H9 (cell line): ENCODE data around the gene TTC14. TPM values are rescaled to one million over a fixed set of nuclear protein-coding genes. Genes with fewer than 3 reads are reported as not detected.

ENCODE experiments used
- DNase-seq: peaks from one replicate; pipeline ENCODE4 v3.0.0-alpha.2; 2017
- H2AFZ ChIP-seq: one replicate; pipeline ENCODE4 v1.6.1; 2013; ENCODE audit warnings: mild to moderate bottlenecking, low read length, control low read depth, moderate library complexity
- H2AK5ac ChIP-seq: 2 replicates; pipeline ENCODE4 v1.6.1; 2013; ENCODE audit warnings: low read length, control low read depth, mixed read lengths; ENCODE audit not compliant: insufficient read length
- H2BK120ac ChIP-seq: one replicate; pipeline ENCODE4 v1.6.1; 2013; ENCODE audit warnings: low read depth, mild to moderate bottlenecking, low read length, control low read depth, inconsistent platforms; ENCODE audit not compliant: poor library complexity, severe bottlenecking
- H2BK12ac ChIP-seq: 2 replicates; pipeline ENCODE4 v1.6.1; 2013; ENCODE audit warnings: low read length, control low read depth, mixed read lengths, low read depth; ENCODE audit not compliant: insufficient read length
- H2BK15ac ChIP-seq: 2 replicates; pipeline ENCODE4 v1.6.1; 2013; ENCODE audit warnings: low read depth, low read length, control low read depth
- H2BK20ac ChIP-seq: one replicate; pipeline ENCODE4 v1.6.1; 2013; ENCODE audit warnings: low read depth, mild to moderate bottlenecking, low read length, control low read depth, inconsistent platforms; ENCODE audit not compliant: poor library complexity, severe bottlenecking
- H2BK5ac ChIP-seq: 2 replicates; pipeline ENCODE4 v1.6.1; 2013; ENCODE audit warnings: low read length, control low read depth, mixed read lengths; ENCODE audit not compliant: insufficient read length
- H3K14ac ChIP-seq: 2 replicates; pipeline ENCODE4 v1.6.1; 2013; ENCODE audit warnings: low read length, control low read depth; ENCODE audit not compliant: insufficient read depth
- H3K18ac ChIP-seq: 2 replicates; pipeline ENCODE4 v1.6.1; 2013; ENCODE audit warnings: low read depth, mild to moderate bottlenecking, mixed read lengths, low read length, control low read depth; ENCODE audit not compliant: insufficient read length
- H3K23ac ChIP-seq: 2 replicates; pipeline ENCODE4 v1.6.1; 2013; ENCODE audit warnings: low read length, control low read depth, mixed read lengths, low read depth; ENCODE audit not compliant: insufficient read length
- H3K23me2 ChIP-seq: 2 replicates; pipeline ENCODE4 v1.6.1; 2013; ENCODE audit warnings: low read depth, mild to moderate bottlenecking, mixed read lengths, low read length, control low read depth; ENCODE audit not compliant: insufficient read length, poor library complexity, severe bottlenecking
- H3K27ac ChIP-seq: 2 replicates; pipeline ENCODE4 v1.5.1; 2013; ENCODE audit warnings: low read length, control low read depth, mixed read lengths, low read depth; ENCODE audit not compliant: insufficient read length
- H3K27me3 ChIP-seq: 2 replicates; pipeline ENCODE4 v1.6.1; 2013; ENCODE audit warnings: low read length, control low read depth, inconsistent platforms; ENCODE audit not compliant: insufficient read depth
- H3K4ac ChIP-seq: 2 replicates; pipeline ENCODE4 v1.6.1; 2013; ENCODE audit warnings: low read depth, mild to moderate bottlenecking, control low read depth, inconsistent platforms, low read length, moderate library complexity
- H3K4me1 ChIP-seq: 2 replicates; pipeline ENCODE4 v1.6.1; 2013; ENCODE audit warnings: low read length, control low read depth, inconsistent platforms; ENCODE audit not compliant: insufficient read depth
- H3K4me2 ChIP-seq: 2 replicates; pipeline ENCODE4 v1.6.1; 2013; ENCODE audit warnings: low read length, control low read depth, mixed read lengths; ENCODE audit not compliant: insufficient read length, insufficient read depth
- H3K56ac ChIP-seq: 2 replicates; pipeline ENCODE4 v1.6.1; 2013; ENCODE audit warnings: low read depth, mild to moderate bottlenecking, mixed read lengths, low read length, control low read depth; ENCODE audit not compliant: insufficient read length
- H3K79me1 ChIP-seq: 2 replicates; pipeline ENCODE4 v1.6.1; 2013; ENCODE audit warnings: low read depth, mild to moderate bottlenecking, moderate library complexity, low read length, control low read depth, inconsistent platforms; ENCODE audit not compliant: insufficient read depth, poor library complexity, severe bottlenecking
- H3K79me2 ChIP-seq: 2 replicates; pipeline ENCODE4 v1.6.1; 2013; ENCODE audit warnings: low read length, control low read depth, inconsistent platforms; ENCODE audit not compliant: insufficient read depth
- H3K9ac ChIP-seq: 2 replicates; pipeline ENCODE4 v1.6.1; 2013; ENCODE audit warnings: low read length, control low read depth, mixed read lengths; ENCODE audit not compliant: insufficient read length; ENCODE audit errors: extremely low read depth
- H3K9me3 ChIP-seq: one replicate; pipeline ENCODE4 v1.6.1; 2013; ENCODE audit warnings: low read depth, low read length, inconsistent platforms; ENCODE audit not compliant: control insufficient read depth
- H3T11ph ChIP-seq: one replicate; pipeline ENCODE4 v1.6.1; 2013; ENCODE audit warnings: mild to moderate bottlenecking, low read length, control low read depth, inconsistent platforms
- H4K20me1 ChIP-seq: one replicate; pipeline ENCODE4 v1.6.1; 2013; ENCODE audit not compliant: control insufficient read depth, insufficient read length, insufficient read depth
- H4K5ac ChIP-seq: 2 replicates; pipeline ENCODE4 v1.6.1; 2013; ENCODE audit warnings: low read depth, mild to moderate bottlenecking, mixed read lengths, low read length, control low read depth; ENCODE audit not compliant: insufficient read length
- H4K8ac ChIP-seq: replicated peaks from 2 replicates; pipeline ENCODE4 v1.6.1; 2013; ENCODE audit warnings: low read length, control low read depth, mixed read lengths, low read depth; ENCODE audit not compliant: insufficient read length
- H4K91ac ChIP-seq: 2 replicates; pipeline ENCODE4 v1.6.1; 2013; ENCODE audit warnings: low read depth, mild to moderate bottlenecking, moderate library complexity, mixed read lengths, low read length, control low read depth; ENCODE audit not compliant: insufficient read length
- H3K27ac Mint-ChIP-seq, 3 experiments: 2 replicates in 2 of 3; 3 replicates in 1 of 3; pipeline ENCODE4 v1.8.0; 2020 to 2021; ENCODE audit warnings: mixed read lengths in 3 of 3, mild to moderate bottlenecking in 1 of 3, moderate library complexity in 1 of 3
- H3K27me3 Mint-ChIP-seq: 2 replicates; pipeline ENCODE4 v1.8.0; 2021; ENCODE audit warnings: low read depth, mild to moderate bottlenecking, moderate library complexity, mixed read lengths
- H3K36me3 Mint-ChIP-seq, 3 experiments: 2 replicates in 2 of 3; 3 replicates in 1 of 3; pipeline ENCODE4 v1.8.0; 2020 to 2021; ENCODE audit warnings: low read depth in 3 of 3, mixed read lengths in 3 of 3; ENCODE audit not compliant: insufficient read depth in 1 of 3
- H3K4me1 Mint-ChIP-seq, 2 experiments: 2 replicates each; pipeline ENCODE4 v1.8.0; 2020; ENCODE audit warnings: mixed read lengths in 2 of 2
- H3K4me3 Mint-ChIP-seq, 2 experiments: 2 replicates in 1 of 2; 3 replicates in 1 of 2; pipeline ENCODE4 v1.8.0; 2020 to 2021; ENCODE audit warnings: mild to moderate bottlenecking in 2 of 2, mixed read lengths in 2 of 2, moderate library complexity in 1 of 2
- H3K9me3 Mint-ChIP-seq, 2 experiments: 2 replicates in 1 of 2; 3 replicates in 1 of 2; pipeline ENCODE4 v1.8.0; 2020; ENCODE audit warnings: mild to moderate bottlenecking in 2 of 2, mixed read lengths in 2 of 2, moderate library complexity in 1 of 2
- total RNA-seq: library from RNA; stranded (reverse); gene quantifications from 2 replicates; pipeline ENCODE4 v1.2.1, GENCODE V29; 2021
- TF ChIP-seq, protein P1 (sequence below): fragments of 200-600 bp; sonication (generic); conservative IDR thresholded peaks from 3 replicates; pipeline ENCODE4 v1.8.0; 2021; ENCODE audit warnings: antibody characterized with exemption, mild to moderate bottlenecking

Gene TTC14
- total RNA-seq, 1 experiment from 2014 or later: 28.4 TPM

DNA sequence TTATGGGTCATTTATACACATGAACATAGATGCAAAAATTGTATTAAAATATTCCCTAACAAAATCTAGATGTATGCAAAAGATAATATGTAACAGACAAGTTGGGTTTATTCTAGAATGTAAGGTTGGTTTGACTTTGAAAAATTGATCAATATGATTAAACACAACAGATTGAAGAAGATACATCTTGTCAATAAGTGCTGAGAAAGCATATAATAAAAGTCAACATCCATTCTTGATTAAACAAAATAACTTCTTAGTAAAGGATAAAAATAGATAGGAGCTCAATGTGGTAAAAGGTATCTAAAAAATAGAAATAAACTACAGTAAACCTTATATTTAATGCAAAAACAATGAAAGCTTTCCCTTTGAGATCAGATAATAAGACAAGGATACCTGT is 39.0 kb downstream of the TTC14 start:
- no peaks in the 10 kb centered on the region; a peak in 1 of 5 replicates for H3K9me3 Mint-ChIP-seq
- H2BK5ac ChIP-seq: no peak overlapping the region
- no peaks in the 10 kb centered on the region for H3K79me2 ChIP-seq
- H3K4me1 Mint-ChIP-seq: no peaks in the 10 kb centered on the region
- H3K23ac ChIP-seq: no peak overlapping the region
- H3K27ac ChIP-seq: no peak overlapping the region
- H2BK15ac ChIP-seq: no peak overlapping the region
- no peak overlapping the region for H2BK20ac ChIP-seq
- H3K9me3 ChIP-seq: no peaks in the 10 kb centered on the region
- no peaks in the 10 kb centered on the region for H4K20me1 ChIP-seq
- no peak overlapping the region for H3K4ac ChIP-seq
- H4K5ac ChIP-seq: no peak overlapping the region
- H3K79me1 ChIP-seq: no peaks in the 10 kb centered on the region
- no peak overlapping the region for H3K18ac ChIP-seq
- TF ChIP-seq, protein P1, sequence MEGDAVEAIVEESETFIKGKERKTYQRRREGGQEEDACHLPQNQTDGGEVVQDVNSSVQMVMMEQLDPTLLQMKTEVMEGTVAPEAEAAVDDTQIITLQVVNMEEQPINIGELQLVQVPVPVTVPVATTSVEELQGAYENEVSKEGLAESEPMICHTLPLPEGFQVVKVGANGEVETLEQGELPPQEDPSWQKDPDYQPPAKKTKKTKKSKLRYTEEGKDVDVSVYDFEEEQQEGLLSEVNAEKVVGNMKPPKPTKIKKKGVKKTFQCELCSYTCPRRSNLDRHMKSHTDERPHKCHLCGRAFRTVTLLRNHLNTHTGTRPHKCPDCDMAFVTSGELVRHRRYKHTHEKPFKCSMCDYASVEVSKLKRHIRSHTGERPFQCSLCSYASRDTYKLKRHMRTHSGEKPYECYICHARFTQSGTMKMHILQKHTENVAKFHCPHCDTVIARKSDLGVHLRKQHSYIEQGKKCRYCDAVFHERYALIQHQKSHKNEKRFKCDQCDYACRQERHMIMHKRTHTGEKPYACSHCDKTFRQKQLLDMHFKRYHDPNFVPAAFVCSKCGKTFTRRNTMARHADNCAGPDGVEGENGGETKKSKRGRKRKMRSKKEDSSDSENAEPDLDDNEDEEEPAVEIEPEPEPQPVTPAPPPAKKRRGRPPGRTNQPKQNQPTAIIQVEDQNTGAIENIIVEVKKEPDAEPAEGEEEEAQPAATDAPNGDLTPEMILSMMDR: no peak
- H3K56ac ChIP-seq: no peak overlapping the region
- no peak overlapping the region for H4K8ac ChIP-seq
- H3K4me3 Mint-ChIP-seq: no peak overlapping the region
- no peak overlapping the region for H3T11ph ChIP-seq
- H3K27me3 Mint-ChIP-seq: no peaks in the 10 kb centered on the region
- no peak overlapping the region for H4K91ac ChIP-seq
- DNase-seq: no peak
- no peak overlapping the region for H2AFZ ChIP-seq
- H3K4me1 ChIP-seq: no peaks in the 10 kb centered on the region
- H2AK5ac ChIP-seq: no peak overlapping the region
- no peak overlapping the region for H2BK120ac ChIP-seq
- H3K14ac ChIP-seq: no peak overlapping the region
- no peak overlapping the region for H3K9ac ChIP-seq
- no peak overlapping the region for H3K4me2 ChIP-seq
- no peak overlapping the region for H2BK12ac ChIP-seq
- no peak overlapping the region for H3K27ac Mint-ChIP-seq
- H3K36me3 Mint-ChIP-seq: no peaks in the 10 kb centered on the region
- H3K27me3 ChIP-seq: no peaks in the 10 kb centered on the region
- no peaks in the 10 kb centered on the region for H3K23me2 ChIP-seq
